SIG-M5 treated with dmso at 0.1 percent for 504 hours (cell line): Measurements from ENCODE around the gene PPP2R2D.
"Not testable (repeated sequence)": the region's sequence is repeated elsewhere in the genome, so short reads cannot be mapped to it uniquely, and the experiment has no call there.

ENCODE experiments used
- DNase-seq: peaks from one replicate; lab custom pipeline; 2025; ENCODE audit not compliant: unreplicated experiment; lab: John Stamatoyannopoulos, UW

PPP2R2D gene

GRCh38 chr10:131974034-131974817 is 73.4 kb downstream of the PPP2R2D start:
- no peak for DNase-seq

DNA sequence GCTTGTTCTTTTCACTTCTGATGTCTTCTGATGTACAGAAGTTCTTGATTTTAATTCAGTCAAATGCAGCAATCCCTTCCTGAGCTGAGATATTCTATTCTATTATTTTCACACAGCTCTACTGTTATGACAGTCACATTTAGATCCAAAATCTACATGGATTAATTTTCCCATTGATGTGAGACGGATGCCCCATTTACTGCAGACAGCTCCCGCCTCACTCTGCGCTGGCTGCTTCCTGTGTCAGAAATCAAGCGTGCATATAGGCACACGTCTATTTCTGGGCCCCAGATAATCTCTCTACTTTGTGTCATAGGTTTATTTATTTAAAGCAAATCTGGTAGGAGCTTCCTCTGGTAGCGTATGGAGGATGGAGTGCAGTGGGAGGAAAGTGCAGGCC is 74.2 kb downstream of the PPP2R2D start:
- DNase-seq, result no peak

DNA sequence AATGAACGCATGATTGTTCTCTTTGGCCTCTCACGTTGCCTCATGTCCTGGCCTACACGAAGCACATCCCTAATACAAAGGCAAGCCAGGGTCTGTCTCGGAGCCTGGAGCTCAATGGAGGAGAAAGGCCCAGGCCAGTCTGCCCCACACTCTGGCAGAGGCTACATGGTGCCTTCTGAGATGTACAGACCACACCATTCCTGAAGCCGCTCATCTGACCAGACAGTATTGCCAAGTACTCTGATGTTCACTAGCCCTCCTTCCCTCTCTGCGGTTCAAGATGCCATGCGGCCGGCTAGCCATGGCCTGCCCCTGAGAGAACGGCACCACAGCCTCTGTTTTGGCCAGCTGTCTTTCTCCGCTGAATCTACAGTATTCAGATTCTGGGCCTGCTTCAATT is 75.0 kb downstream of the PPP2R2D start:
- no peak for DNase-seq

GRCh38 chr10:131977323-131978096 is 76.7 kb downstream of the PPP2R2D start:
- DNase-seq, result no peak

DNA sequence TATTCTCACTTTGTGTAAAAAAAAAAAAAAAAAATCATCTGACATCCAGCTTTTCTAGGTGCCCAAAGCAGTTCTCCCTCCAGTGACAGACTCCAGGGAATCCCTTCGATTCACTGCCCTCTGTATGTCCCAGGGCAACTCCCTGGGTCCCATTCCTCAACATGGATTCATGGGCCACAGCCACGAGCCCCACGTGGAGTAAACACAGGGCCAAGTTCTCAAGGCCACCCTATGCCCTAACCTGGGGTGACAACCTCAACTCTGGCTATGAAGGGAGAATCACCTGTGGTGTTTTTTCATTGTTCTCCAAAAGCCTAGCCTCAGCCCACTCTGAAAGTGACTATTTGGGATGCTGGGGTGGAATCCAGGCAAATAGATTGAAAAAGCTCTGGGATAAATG is 77.6 kb downstream of the PPP2R2D start:
- no peak for DNase-seq

DNA sequence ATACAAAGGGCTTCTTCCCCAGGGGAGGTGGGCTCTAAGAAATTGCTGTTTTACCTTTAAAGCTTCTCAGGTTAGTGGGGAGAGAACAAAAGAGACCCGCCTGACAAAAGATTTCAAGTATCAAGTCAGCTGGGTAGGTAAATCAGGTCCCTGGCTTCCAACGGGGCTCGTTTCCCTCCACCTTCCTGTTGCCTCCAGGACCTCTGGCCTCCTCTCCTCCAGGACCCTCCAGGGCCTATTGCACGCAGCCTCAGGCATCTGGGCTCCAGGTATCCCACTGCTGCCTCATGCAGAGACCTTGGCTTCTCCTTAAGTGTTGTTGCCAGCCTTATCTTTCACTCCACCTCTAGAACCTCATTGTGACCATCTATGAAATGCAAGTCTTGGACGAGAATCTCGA is 78.0 kb downstream of the PPP2R2D start:
- no peak for DNase-seq

DNA sequence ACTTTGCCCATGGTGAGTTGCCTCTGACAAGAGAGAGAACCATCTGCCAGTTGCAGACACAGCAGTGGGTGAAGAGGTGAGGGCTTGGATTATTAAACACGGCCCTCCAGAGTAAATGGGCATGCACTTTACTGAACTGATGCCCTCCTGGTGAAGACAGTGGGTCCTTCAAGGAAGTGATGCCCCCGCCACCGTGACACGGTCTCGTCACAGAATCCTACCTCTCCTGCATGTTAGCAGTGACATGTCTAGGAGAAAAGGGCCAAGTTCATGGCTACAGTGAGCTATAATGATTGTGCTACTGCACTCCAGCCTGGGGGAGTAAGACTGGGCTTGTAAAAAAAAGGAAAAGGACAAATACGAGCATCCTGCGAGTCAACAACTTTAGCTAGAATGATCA is 78.5 kb downstream of the PPP2R2D start:
- DNase-seq, result no peak

- no peak for DNase-seq
Observed at GRCh38 chr10:131979821-131980270, 79.0 kb downstream of the PPP2R2D start.

GRCh38 chr10:131980321-131980720 is 79.5 kb downstream of the PPP2R2D start:
- DNase-seq, result no peak

GRCh38 chr10:131980761-131981428 is 80.1 kb downstream of the PPP2R2D start:
- no peak for DNase-seq

- DNase-seq, result peak; percentile 70
Observed at GRCh38 chr10:131981429-131982184, 80.8 kb downstream of the PPP2R2D start, which contains the start of gene BNIP3. Gene BNIP3 (minus strand): TSS chr10:131981923. CDS start chr10:131981806, 117 bp downstream.

GRCh38 chr10:131982185-131982756 is 81.5 kb downstream of the PPP2R2D start:
- DNase-seq, result no peak

DNA sequence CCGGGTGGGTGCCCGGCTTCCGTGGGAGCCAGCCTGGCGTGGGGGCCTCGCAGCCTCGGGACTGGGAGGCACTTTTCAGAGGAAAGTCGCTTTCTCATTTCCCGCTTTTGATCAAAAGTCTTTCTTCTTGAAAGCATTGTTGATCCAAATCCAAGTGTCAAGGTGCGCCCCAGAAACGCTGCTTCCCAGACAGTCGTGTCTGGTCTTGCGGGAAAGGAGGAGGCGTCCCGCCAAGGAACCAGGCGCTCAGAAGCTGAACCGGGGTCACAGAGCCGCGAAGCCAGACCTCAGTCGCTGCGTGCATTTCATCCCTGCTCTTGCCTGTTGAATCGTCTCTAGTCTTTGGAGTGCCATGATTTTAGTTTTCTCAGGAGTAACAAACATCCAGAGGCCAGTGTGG is 82.0 kb downstream of the PPP2R2D start:
- DNase-seq, result no peak

DNA sequence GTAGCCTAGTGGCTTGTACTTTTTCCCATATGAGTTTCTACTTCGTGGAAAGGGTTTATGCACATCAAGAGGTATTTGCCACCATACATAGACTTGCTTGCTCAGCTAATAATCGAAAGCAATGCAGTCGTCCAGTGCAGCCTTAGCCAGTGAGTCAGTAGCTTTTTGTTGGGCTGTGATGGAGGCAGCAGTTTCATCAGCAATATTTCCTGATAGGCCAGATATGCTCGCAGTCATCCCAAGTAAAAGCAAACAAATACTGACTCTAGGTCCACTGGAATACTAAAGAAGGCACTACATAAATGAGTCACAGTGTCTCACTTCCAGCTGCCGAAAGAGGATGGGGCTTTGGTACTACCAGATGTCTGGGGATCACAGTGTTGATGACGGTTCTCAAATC is 83.0 kb downstream of the PPP2R2D start:
- no peak for DNase-seq

DNA sequence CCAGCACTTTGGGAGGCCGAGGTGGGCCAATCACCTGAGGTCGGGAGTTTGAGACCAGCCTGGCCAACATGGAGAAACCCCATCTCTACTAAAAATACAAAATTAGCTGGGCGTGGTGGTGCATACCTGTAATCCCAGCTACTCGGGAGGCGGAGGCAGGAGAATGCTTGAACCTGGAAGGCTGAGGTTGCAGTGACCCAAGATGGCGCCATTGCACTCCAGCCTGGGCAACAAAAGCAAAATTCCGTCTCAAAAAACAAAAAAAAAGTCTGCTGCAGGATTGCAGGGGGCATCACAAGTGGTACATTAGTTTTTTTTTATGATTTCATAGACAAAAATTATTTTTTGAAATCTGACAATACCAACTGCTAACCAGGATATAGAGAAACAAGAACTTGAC is 86.0 kb downstream of the PPP2R2D start:
- DNase-seq, result not testable (repeated sequence)

GRCh38 chr10:131987301-131987700 is 86.5 kb downstream of the PPP2R2D start:
- DNase-seq, result not testable (repeated sequence)

DNA sequence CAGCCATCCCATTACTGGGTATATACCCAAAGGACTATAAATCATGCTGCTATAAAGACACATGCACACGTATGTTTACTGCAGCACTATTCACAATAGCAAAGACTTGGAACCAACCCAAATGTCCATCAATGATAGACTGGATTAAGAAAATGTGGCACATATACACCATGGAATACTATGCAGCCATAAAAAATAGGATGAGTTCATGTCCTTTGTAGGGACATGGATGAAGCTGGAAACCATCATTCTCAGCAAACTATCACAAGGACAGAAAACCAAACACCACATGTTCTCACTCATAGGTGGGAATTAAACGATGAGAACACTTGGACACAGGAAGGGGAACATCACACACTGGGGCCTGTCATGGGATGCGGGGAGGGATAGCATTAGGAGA is 87.0 kb downstream of the PPP2R2D start:
- DNase-seq, result not testable (repeated sequence)

DNA sequence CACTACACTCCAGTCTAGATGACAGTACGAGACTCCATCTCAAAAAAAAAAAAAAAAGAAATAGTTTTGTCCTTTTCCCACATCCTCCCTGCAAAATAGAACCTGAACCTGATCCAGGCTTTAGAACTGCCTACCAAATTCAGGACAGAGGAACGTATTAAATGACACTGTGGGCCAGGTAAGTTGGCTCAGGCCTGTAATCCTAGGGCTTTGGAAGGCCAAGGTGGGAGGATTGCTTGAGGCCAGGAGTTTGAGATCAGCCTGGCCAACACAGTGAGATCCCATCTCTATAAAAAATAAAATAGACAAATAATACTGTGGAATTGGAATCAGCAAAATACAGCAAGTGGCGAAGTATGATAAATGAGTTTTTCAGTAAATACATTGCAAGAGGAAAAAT is 90.9 kb downstream of the PPP2R2D start:
- DNase-seq, result no peak

- no peak for DNase-seq
Observed at GRCh38 chr10:131993275-131993674, 92.5 kb downstream of the PPP2R2D start.

DNA sequence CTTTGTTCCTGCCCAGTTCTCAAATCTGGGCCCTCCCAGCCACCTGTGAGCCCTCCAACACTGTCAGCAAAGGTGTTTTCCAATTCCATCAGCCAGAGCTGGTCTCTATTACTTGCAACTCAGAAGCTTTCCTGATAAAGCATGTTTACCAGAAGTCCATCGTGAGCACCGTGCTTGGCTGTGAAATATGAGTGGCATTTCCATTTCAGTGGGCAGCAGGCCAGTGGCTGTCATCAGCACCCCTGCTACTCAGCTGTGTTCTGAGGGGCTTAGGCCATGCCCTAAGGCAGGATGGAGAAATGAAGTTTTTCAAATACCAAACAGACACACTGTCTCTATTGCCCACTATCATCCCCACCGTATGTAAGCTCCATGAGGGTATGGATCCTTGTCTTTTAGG is 93.6 kb downstream of the PPP2R2D start:
- DNase-seq, result no peak
